Colonic mucosa (tissue), 4 donors: ENCODE results near the gene KRTAP10-2. TPM values are rescaled to one million over a fixed set of nuclear protein-coding genes. Genes with fewer than 3 reads are reported as not detected.
"Not testable (repeated sequence)": the region's sequence is repeated elsewhere in the genome, so short reads cannot be mapped to it uniquely, and the experiment has no call there.

ENCODE experiments used
- DNase-seq: peaks from one replicate; pipeline ENCODE4 v3.0.0-alpha.2; 2020
- H3K27ac ChIP-seq: fragments of 200-600 bp; one replicate; pipeline ENCODE4 v1.8.0; 2021
- H3K27me3 ChIP-seq: fragments of 200-600 bp; one replicate; pipeline ENCODE4 v1.8.0; 2021
- H3K36me3 ChIP-seq: fragments of 200-600 bp; one replicate; pipeline ENCODE4 v1.8.0; 2021
- H3K4me1 ChIP-seq: fragments of 200-600 bp; one replicate; pipeline ENCODE4 v1.8.0; 2021; ENCODE audit warnings: mild to moderate bottlenecking
- H3K4me3 ChIP-seq: fragments of 200-600 bp; one replicate; pipeline ENCODE4 v1.8.0; 2021
- H3K9ac ChIP-seq, 2 donors: one replicate each; pipeline ENCODE4 v1.7.0; 2013; ENCODE audit warnings: control low read depth in 2 of 2, low read depth in 2 of 2, low read length in 2 of 2
- H3K9me3 ChIP-seq: fragments of 200-600 bp; one replicate; pipeline ENCODE4 v1.8.0; 2021
- CTCF ChIP-seq: fragments of 200-600 bp; IDR thresholded peaks from one replicate; pipeline ENCODE4 v1.8.0; 2022; ENCODE audit warnings: antibody characterized with exemption, mild to moderate bottlenecking
- intact Hi-C: fragments of 100-400 bp; cut with DNase I; formaldehyde crosslinking; loops from one replicate; pipeline ENCODE4 v1.14.1; 2022
- total RNA-seq, 2 donors: library from RNA; stranded (reverse); fragmentation: NEBNext Ultra II Directional in 1 of 2; extraction: Animal tissue kit (Norgen Biotek cat#: 25700) in 1 of 2; gene quantifications; one replicate each; pipeline ENCODE4 v1.2.1, GENCODE V29; 2021
- donor health status: healthy.
- donor health status: DM: no; HTN: no; CAD: no.
- donor health status: DM: no; HTN: no; CAD: no.

The KRTAP10-2 gene
- total RNA-seq, 2 donors from 2014 or later: not detected

- Histone ChIP-seq H3K36me3 (no peaks in the 10 kb centered on the region), H3K27me3 (no peaks in the 10 kb centered on the region), H3K4me3 (no peak within 1 kb of the TSS), H3K27ac (no peak within 1 kb of the TSS), H3K4me1 (no peaks in the 10 kb centered on the region), H3K9ac (no peak within 1 kb of the TSS), H3K9me3 (no peaks in the 10 kb centered on the region)
- no peak for DNase-seq
- intact Hi-C loops: no loop called here
- no peak for TF ChIP-seq CTCF
Observed at GRCh38 chr21:44558695-44559094, 7.4 kb upstream of the KRTAP10-2 start, which contains the start of gene KRTAP10-3. KRTAP10-3 (minus strand) TSS chr21:44558795; CDS start chr21:44558715, 80 bp downstream.

GRCh38 chr21:44558329-44558675 is 7.0 kb upstream of the KRTAP10-2 start:
- H3K27ac ChIP-seq, H3K9me3 ChIP-seq, H3K4me3 ChIP-seq, DNase-seq, H3K36me3 ChIP-seq, H3K27me3 ChIP-seq, H3K4me1 ChIP-seq, H3K9ac ChIP-seq, intact Hi-C loops: not testable (repeated sequence)

GRCh38 chr21:44557491-44558328 is 6.4 kb upstream of the KRTAP10-2 start:
- Histone ChIP-seq H3K9ac (no peak overlapping the region), H3K4me1 (no peaks in the 10 kb centered on the region), H3K27me3 (no peaks in the 10 kb centered on the region), H3K27ac (no peak overlapping the region), H3K4me3 (no peak overlapping the region), H3K9me3 (no peaks in the 10 kb centered on the region), H3K36me3 (no peaks in the 10 kb centered on the region)
- TF ChIP-seq CTCF: no peak
- intact Hi-C loops: no loop called here
- no peak for DNase-seq

GRCh38 chr21:44556879-44557278 is 5.6 kb upstream of the KRTAP10-2 start:
- no peak for TF ChIP-seq CTCF
- Histone ChIP-seq H3K9ac (no peak overlapping the region), H3K4me1 (no peaks in the 10 kb centered on the region), H3K27ac (no peak overlapping the region), H3K36me3 (no peaks in the 10 kb centered on the region), H3K9me3 (no peaks in the 10 kb centered on the region), H3K27me3 (no peaks in the 10 kb centered on the region), H3K4me3 (no peak overlapping the region)
- no peak for DNase-seq
- intact Hi-C loops: no loop called here

GRCh38 chr21:44555200-44555875 is 4.0 kb upstream of the KRTAP10-2 start:
- no peak for DNase-seq
- no peaks in the 10 kb centered on the region for H3K36me3 ChIP-seq
- no peak overlapping the region for H3K9ac ChIP-seq
- H3K9me3 ChIP-seq: no peaks in the 10 kb centered on the region
- no peak overlapping the region for H3K4me3 ChIP-seq
- intact Hi-C loops: no loop called here
- H3K27me3 ChIP-seq: no peaks in the 10 kb centered on the region
- H3K4me1 ChIP-seq: no peaks in the 10 kb centered on the region
- TF ChIP-seq CTCF: no peak
- no peak overlapping the region for H3K27ac ChIP-seq

- intact Hi-C loops: no loop called here
- no peak for TF ChIP-seq CTCF
- Histone ChIP-seq H3K4me3 (no peak overlapping the region), H3K4me1 (no peaks in the 10 kb centered on the region), H3K36me3 (no peaks in the 10 kb centered on the region), H3K27ac (no peak overlapping the region), H3K9ac (no peak overlapping the region), H3K9me3 (no peaks in the 10 kb centered on the region), H3K27me3 (no peaks in the 10 kb centered on the region)
- DNase-seq: no peak
Observed at GRCh38 chr21:44552681-44553080, 1.4 kb upstream of the KRTAP10-2 start.
